ENCODE measurements around the gene METTL24. TPM values are rescaled to one million over a fixed set of nuclear protein-coding genes. Genes with fewer than 3 reads are reported as not detected.
"Not testable (repeated sequence)": the region's sequence is repeated elsewhere in the genome, so short reads cannot be mapped to it uniquely, and the experiment has no call there.

Gene METTL24
- total RNA-seq, 1 donor from 2014 or later = 2.5 TPM

- no peak for DNase-seq
These were observed 1.4 kb upstream of the METTL24 start for GRCh38 chr6:110359556-110359955.

GRCh38 chr6:110358553-110359160 is 508 bp upstream of the METTL24 start:
- no peak for DNase-seq

- no peak for DNase-seq
These were observed 868 bp downstream of the METTL24 start for GRCh38 chr6:110357298-110357663.

GRCh38 chr6:110356778-110357177 is 1.4 kb downstream of the METTL24 start:
- no peak for DNase-seq

GRCh38 chr6:110355727-110356126 is 2.4 kb downstream of the METTL24 start:
- DNase-seq = peak; percentile 59

- no peak for DNase-seq
These were observed 3.1 kb downstream of the METTL24 start for GRCh38 chr6:110355022-110355421.

GRCh38 chr6:110354153-110354552 is 4.0 kb downstream of the METTL24 start:
- no peak for DNase-seq

- no peak for DNase-seq
These were observed 4.6 kb downstream of the METTL24 start for GRCh38 chr6:110353457-110354001.

GRCh38 chr6:110352563-110353262 is 5.4 kb downstream of the METTL24 start:
- DNase-seq = no peak

- DNase-seq = no peak
These were observed 6.2 kb downstream of the METTL24 start for GRCh38 chr6:110351986-110352385.

GRCh38 chr6:110351546-110351945 is 6.6 kb downstream of the METTL24 start:
- DNase-seq = no peak

GRCh38 chr6:110350593-110350992 is 7.6 kb downstream of the METTL24 start:
- DNase-seq = not testable (repeated sequence)

GRCh38 chr6:110348961-110349690 is 9.0 kb downstream of the METTL24 start:
- no peak for DNase-seq

- DNase-seq = no peak
These were observed 13.1 kb downstream of the METTL24 start for GRCh38 chr6:110345025-110345424.

GRCh38 chr6:110342759-110343158 is 15.4 kb downstream of the METTL24 start:
- DNase-seq = no peak

GRCh38 chr6:110341663-110342596 is 16.2 kb downstream of the METTL24 start:
- no peak for DNase-seq

- DNase-seq = no peak
These were observed 17.1 kb downstream of the METTL24 start for GRCh38 chr6:110341067-110341466.

- no peak for DNase-seq
These were observed 17.7 kb downstream of the METTL24 start for GRCh38 chr6:110340392-110340965.

GRCh38 chr6:110338820-110339470 is 19.2 kb downstream of the METTL24 start:
- no peak for DNase-seq

GRCh38 chr6:110337486-110337885 is 20.7 kb downstream of the METTL24 start:
- no peak for DNase-seq

Data from occipital lobe (tissue), 2 donors.